ENCODE data around the gene LILRB5.

GRCh38 chr19:54257116-54257480, at the start of gene LILRB5:
- TF ChIP-seq CTCF (IDR thresholded peaks at IDR 0.05) (no peak), POLR2AphosphoS5 (IDR thresholded peaks at IDR 0.05) (no peak), POLR2A (IDR thresholded peaks at IDR 0.05) (no peak)
